Esophagus (tissue), 2 donors: ENCODE measurements around the gene PFKP. TPM values are rescaled to one million over a fixed set of nuclear protein-coding genes. Genes with fewer than 3 reads are reported as not detected.

Experiments used
- H3K27ac ChIP-seq, 2 donors: one replicate each; pipeline ENCODE4 v1.5.1; 2013; ENCODE audit warnings: low read depth in 2 of 2, mild to moderate bottlenecking in 2 of 2, inconsistent platforms in 1 of 2, low read length in 1 of 2, moderate library complexity in 1 of 2
- H3K27me3 ChIP-seq, 2 donors: one replicate each; pipeline ENCODE4 v1.6.1; 2013; ENCODE audit warnings: low read length in 2 of 2, control low read depth in 1 of 2, mild to moderate bottlenecking in 1 of 2; ENCODE audit not compliant: insufficient read depth in 2 of 2, control insufficient read depth in 1 of 2
- H3K36me3 ChIP-seq, 2 donors: one replicate each; pipeline ENCODE4 v1.6.1; 2013; ENCODE audit warnings: low read length in 1 of 2; ENCODE audit not compliant: control insufficient read depth in 2 of 2, insufficient read depth in 2 of 2
- H3K4me1 ChIP-seq, 2 donors: one replicate each; pipeline ENCODE4 v1.6.1; 2013; ENCODE audit warnings: low read length in 1 of 2; ENCODE audit not compliant: control insufficient read depth in 2 of 2, insufficient read depth in 2 of 2
- H3K4me3 ChIP-seq, 2 donors: one replicate each; pipeline ENCODE4 v1.5.1; 2013; ENCODE audit warnings: low read length in 2 of 2, mild to moderate bottlenecking in 2 of 2, low read depth in 1 of 2, moderate library complexity in 1 of 2
- H3K9me3 ChIP-seq, 2 donors: one replicate each; pipeline ENCODE4 v1.6.1; 2013; ENCODE audit warnings: mild to moderate bottlenecking in 2 of 2, low read depth in 1 of 2, low read length in 1 of 2, moderate library complexity in 1 of 2; ENCODE audit not compliant: control insufficient read depth in 2 of 2, insufficient read depth in 1 of 2
- WGBS, 2 donors: extraction: QIAGEN DNeasy Blood & Tissue Kit; methylation state at CpG; one replicate each; pipeline ENCODE4 v1.1.7; 2013; 5-methylcytosine and 5-hydroxymethylcytosine counted together
- polyA plus RNA-seq, 2 donors: library from polyadenylated mRNA; stranded (reverse); fragments of 200-250 nt; gene quantifications; one replicate each; pipeline ENCODE4 v1.2.3, GENCODE V29; 2013
- donor health status: healthy with polysubstance abuse.
- donor health status: Bipolar disorder and iron deficiency.

The PFKP gene
- polyA plus RNA-seq, 2 donors, result 43.9 to 66.9 TPM

DNA sequence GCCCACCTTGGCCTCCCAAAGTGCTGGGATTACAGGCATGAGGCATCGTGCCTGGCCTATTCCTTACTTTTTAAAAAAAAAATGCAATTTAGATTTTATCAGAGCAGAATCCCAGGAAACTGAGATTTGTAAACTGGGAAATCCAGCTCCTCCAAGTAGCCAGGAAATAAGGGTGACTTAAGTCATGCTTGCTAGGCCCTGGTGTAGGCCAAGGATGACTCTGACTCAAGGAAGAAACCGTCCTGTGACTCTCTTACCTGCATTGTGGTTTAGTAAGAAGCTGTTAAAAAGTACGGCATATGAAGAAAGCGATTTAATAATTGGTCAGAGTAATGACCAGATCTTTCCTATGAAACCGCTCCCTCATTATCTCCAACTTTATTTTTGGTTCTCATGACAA lies 10.2 kb downstream of the PFKP start:
- Histone ChIP-seq H3K27ac (no peak overlapping the region), H3K27me3 (no peaks in the 10 kb centered on the region), H3K4me3 (no peak overlapping the region), H3K9me3 (no peaks in the 10 kb centered on the region), H3K36me3 (peaks cover under 1 to 13% of the 10 kb centered on the region in 2 donors), H3K4me1 (peaks cover 0 to 7% of the 10 kb centered on the region in 2 donors)
- WGBS, 2 donors, result 89% methylated on average over 5 of the region's 5 CpGs

DNA sequence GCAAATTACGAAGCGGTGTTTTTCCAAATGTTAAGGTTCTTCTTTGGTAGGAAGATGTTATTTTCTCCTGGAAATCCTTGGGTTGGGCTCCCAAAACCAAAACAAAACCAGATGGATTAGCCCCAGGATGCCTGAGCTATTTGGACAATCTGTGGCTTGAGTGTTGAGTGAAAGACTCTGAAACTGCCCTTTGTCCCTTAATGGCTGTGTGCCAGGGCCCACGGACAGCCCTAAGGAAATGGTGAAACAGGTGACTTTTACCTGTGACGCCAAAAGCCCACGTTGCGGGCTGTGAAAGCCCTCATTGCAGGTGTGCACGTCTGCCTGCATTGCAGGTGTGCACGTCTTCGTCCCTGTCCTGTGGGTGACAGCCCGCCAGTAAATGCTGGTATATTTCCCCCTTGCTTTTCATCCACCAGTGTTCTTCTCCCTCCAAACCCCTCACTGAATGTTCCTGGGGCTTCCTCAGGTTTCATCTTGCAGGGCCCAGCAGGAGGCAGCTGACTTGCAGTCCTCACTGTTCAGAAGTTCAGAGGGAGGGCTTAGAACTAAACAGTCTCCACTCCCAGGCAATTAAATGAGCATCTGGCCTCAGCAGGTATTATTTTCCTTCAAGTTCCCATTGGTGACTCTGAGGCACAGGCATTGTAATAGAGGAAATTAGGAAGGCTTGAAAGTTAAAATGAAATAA lies 10.7 kb downstream of the PFKP start:
- Histone ChIP-seq H3K4me3 (no peak overlapping the region), H3K4me1 (peaks cover 0 to 7% of the 10 kb centered on the region in 2 donors), H3K27ac (no peak overlapping the region), H3K9me3 (no peaks in the 10 kb centered on the region), H3K27me3 (no peaks in the 10 kb centered on the region), H3K36me3 (peaks cover 2 to 13% of the 10 kb centered on the region in 2 donors)
- 77 to 84% methylated on average over 10 of the region's 10 CpGs for WGBS, 2 donors

- no peak overlapping the region for H3K27ac ChIP-seq
- H3K4me3 ChIP-seq, result no peak overlapping the region
- WGBS, 2 donors, result 83 to 88% methylated on average over 8 of the region's 8 CpGs
- no peaks in the 10 kb centered on the region for H3K27me3 ChIP-seq
- H3K4me1 ChIP-seq, result peaks cover 0 to 2% of the 10 kb centered on the region in 2 donors
- H3K36me3 ChIP-seq, result peaks cover 5 to 14% of the 10 kb centered on the region in 2 donors
- no peaks in the 10 kb centered on the region for H3K9me3 ChIP-seq
Measured at GRCh38 chr10:3081383-3081981, 14.1 kb downstream of the PFKP start.

DNA sequence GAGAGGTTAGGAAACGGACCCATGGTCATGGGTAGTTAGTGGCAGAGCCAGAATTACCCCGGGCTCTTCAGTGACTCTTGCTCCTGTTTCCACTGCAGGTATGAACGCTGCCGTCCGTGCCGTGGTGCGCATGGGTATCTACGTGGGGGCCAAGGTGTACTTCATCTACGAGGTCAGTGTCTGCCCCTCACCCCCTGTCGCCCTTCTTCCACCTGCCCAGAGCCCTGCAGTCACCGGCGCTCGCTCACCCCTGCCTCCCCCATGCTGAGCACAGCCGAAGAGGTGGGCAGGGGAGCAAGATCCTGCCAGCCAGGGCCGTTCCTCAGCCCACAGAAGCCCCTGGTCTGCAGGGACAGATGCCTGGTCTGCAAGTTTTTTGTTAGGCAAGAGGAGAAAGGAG lies 14.9 kb downstream of the PFKP start:
- Histone ChIP-seq H3K27me3 (no peaks in the 10 kb centered on the region), H3K27ac (no peak overlapping the region), H3K36me3 (peaks cover 5 to 14% of the 10 kb centered on the region in 2 donors), H3K9me3 (no peaks in the 10 kb centered on the region), H3K4me3 (no peak overlapping the region), H3K4me1 (peaks cover 0 to 2% of the 10 kb centered on the region in 2 donors)
- 93 to 95% methylated on average over 15 of the region's 15 CpGs for WGBS, 2 donors

DNA sequence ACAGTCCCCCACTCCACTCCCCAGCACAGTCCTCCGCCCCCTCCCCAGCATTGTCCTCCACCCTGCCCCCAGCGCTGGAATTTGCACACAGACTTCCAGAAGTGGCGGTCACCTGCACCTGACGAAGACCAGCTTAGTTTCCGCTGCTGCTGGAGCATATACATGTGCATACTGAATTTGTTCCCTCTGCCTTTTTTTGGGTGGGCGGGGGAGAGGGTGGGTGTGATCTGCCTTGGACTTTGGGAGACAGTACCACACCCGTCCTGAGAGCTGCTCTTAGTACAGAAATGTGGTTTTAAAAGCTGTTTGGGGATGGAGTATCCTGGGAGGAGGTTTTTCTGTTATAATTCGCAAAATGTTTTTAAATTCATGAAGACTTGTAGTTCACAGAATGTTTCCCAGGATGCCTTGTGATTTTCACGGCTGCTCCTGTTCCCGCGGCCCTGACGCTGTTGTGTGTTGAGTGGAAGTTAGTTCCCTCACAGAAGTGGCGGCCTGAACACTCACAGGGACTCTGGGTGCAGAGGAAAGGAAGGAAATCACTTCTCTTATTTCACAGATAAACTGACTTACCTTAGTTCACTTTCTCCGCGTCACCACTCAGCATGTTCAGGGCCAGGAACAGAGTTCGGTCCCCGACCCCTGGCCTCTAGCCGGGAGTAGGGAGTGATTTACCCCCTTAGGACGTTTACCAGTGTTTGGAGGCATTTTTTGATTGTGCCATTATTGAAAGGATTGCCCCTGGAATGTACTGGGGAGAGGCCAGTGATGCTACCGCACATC lies 18.6 kb downstream of the PFKP start:
- Histone ChIP-seq H3K27me3 (no peaks in the 10 kb centered on the region), H3K9me3 (no peaks in the 10 kb centered on the region), H3K27ac (no peak overlapping the region), H3K4me1 (peaks cover 5% of the 10 kb centered on the region in 2 donors), H3K36me3 (peaks cover 5 to 10% of the 10 kb centered on the region in 2 donors), H3K4me3 (no peak overlapping the region)
- WGBS, 2 donors, result 77 to 83% methylated on average over 20 of the region's 20 CpGs

- H3K27ac ChIP-seq, result peak overlapping the region; percentile 52 to 90
- peaks cover 0 to 2% of the 10 kb centered on the region in 2 donors for H3K36me3 ChIP-seq
- no peaks in the 10 kb centered on the region for H3K27me3 ChIP-seq
- 80 to 91% methylated on average over 12 of the region's 12 CpGs for WGBS, 2 donors
- H3K4me3 ChIP-seq, result no peak overlapping the region
- no peaks in the 10 kb centered on the region for H3K9me3 ChIP-seq
- H3K4me1 ChIP-seq, result peaks cover 3 to 8% of the 10 kb centered on the region in 2 donors
Measured at GRCh38 chr10:3090388-3090787, 23.0 kb downstream of the PFKP start.

- Histone ChIP-seq H3K27ac (peak overlapping the region; percentile 90 to 93), H3K4me3 (no peak overlapping the region), H3K4me1 (peaks cover 3 to 10% of the 10 kb centered on the region in 2 donors), H3K9me3 (no peaks in the 10 kb centered on the region), H3K27me3 (no peaks in the 10 kb centered on the region), H3K36me3 (peaks cover 0 to 2% of the 10 kb centered on the region in 2 donors)
- WGBS, 2 donors, result 29 to 35% methylated on average over 17 of the region's 17 CpGs
Measured at GRCh38 chr10:3090914-3091787, 23.8 kb downstream of the PFKP start.

DNA sequence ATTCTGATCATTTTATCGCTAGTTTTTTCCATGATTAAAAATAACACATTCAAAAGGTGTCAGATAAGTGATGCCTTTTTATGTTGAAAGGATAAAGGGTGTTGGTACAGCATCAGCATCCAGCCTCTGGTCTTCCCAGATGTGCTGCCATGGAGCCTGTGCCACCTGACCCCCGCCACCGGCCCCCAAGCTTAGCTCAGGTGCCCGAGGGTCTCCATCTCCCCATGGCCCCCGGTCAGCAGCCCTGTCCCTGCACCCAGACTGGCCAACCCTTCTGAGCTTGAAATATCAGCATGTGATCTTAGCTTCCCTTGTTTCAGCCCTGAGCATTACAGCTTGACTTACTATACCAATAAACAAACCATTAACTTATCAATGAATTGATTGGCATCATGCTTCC lies 24.6 kb downstream of the PFKP start:
- no peaks in the 10 kb centered on the region for H3K27me3 ChIP-seq
- peaks cover 3 to 14% of the 10 kb centered on the region in 2 donors for H3K4me1 ChIP-seq
- no peaks in the 10 kb centered on the region for H3K9me3 ChIP-seq
- no peaks in the 10 kb centered on the region for H3K36me3 ChIP-seq
- 80 to 85% methylated on average over 5 of the region's 5 CpGs for WGBS, 2 donors
- peak overlapping the region; percentile 65 to 84 for H3K27ac ChIP-seq
- no peak overlapping the region for H3K4me3 ChIP-seq

DNA sequence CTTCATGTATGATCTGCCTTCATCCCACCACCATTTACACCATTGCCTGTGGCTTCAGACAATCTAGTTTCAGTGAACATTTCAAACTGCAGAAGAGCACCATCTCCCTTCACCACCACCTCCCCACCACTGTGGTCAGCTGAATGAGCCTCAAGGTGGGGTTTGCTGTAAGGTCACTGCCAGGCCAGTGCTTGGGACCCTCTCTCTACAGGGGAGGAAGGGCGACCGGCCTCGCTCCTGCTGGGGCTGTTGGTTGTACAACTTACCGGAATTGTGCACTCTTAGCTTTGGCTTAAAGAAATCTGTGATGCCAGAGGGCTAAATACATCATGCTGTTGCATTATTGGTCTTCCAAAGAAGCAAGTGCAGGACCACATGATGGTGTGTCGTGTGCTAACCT lies 26.6 kb downstream of the PFKP start:
- no peak overlapping the region for H3K4me3 ChIP-seq
- H3K27ac ChIP-seq, result peak overlapping the region; percentile 51 to 82
- H3K27me3 ChIP-seq, result no peaks in the 10 kb centered on the region
- H3K36me3 ChIP-seq, result no peaks in the 10 kb centered on the region
- peaks cover 9 to 14% of the 10 kb centered on the region in 2 donors for H3K4me1 ChIP-seq
- H3K9me3 ChIP-seq, result no peaks in the 10 kb centered on the region
- 91 to 97% methylated on average over 5 of the region's 5 CpGs for WGBS, 2 donors
